Measurements from ENCODE around the gene ZNF789. TPM values are rescaled to one million over a fixed set of nuclear protein-coding genes. Genes with fewer than 3 reads are reported as not detected.
A peak's percentile ranks its signal among the peaks of the same experiment; 100 is the strongest.
"Not testable (repeated sequence)": the region's sequence is repeated elsewhere in the genome, so short reads cannot be mapped to it uniquely, and the experiment has no call there.

Gene ZNF789
- total RNA-seq, 1 experiment from 2014 or later: 38.8 TPM

DNA sequence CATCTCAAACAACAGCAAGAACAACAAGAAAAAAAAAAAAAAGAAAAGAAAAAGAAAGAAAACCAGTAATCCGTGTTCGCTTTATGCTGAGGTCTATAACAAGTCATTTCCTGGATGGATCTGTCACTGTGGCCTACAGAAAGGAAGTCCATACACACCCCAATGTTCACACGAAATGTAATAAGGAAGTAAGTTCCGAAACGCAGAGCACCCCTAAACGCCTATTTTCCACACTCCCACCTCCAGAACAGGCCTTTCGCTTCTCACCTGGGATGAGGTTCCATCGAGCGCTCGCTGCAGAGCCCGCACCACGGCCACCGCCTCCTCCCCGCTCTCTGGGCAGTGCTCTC is 26.7 kb downstream of the ZNF789 start:
- no TSS peak for BruUV-seq (replicated peaks)

GRCh38 chr7:99499721-99500636 is 27.3 kb downstream of the ZNF789 start, which contains the start of gene ZNF394:
Gene ZNF394 (minus strand): TSS chr7:99500281. CDS start chr7:99500093, 188 bp downstream.
- TSS peak; percentile 62 for BruUV-seq (replicated peaks)
- H3K9me3 ChIP-seq (ENCODE audit: insufficient read depth, low read depth): peaks cover 4% of the 10 kb centered on the region; the same call in 1 of the 2 replicates
- H4K20me1 ChIP-seq (ENCODE audit: insufficient read depth): peaks cover 14% of the 10 kb centered on the region
- TF ChIP-seq EZH2 (IDR thresholded peaks at IDR 0.05; ENCODE audit: low read depth) (no peak), CTCF (conservative IDR thresholded peaks at IDR 0.05) (no peak)
- peak; percentile 80 to 88 for DNase-seq
- peak within 1 kb of the TSS; percentile 96 for H2AFZ ChIP-seq
- no peaks in the 10 kb centered on the region for H3K27me3 ChIP-seq (ENCODE audit: insufficient read depth, low read depth)
- 0 out of 2 replicates have a peak, but pooled peaks cover 13% of the 10 kb centered on the region for H3F3A ChIP-seq (ENCODE audit: insufficient read depth, low read depth)
- H3K4me3 ChIP-seq: peak within 1 kb of the TSS; percentile 76
- no peaks in the 10 kb centered on the region for H3K9me2 ChIP-seq (ENCODE audit: insufficient read depth)
- ChIA-PET CTCF (interaction anchor here (0.7 to 1.0 kb wide), 2 partner anchors 27 to 116 kb away, joined by 3 to 4 read pairs; no protein-coding TSS in a partner anchor), POLR2A (ENCODE audit: unreplicated experiment) (interaction anchor here (0.5 to 0.6 kb wide), 3 partner anchors 27 to 340 kb away, joined by 3 read pairs; no protein-coding TSS in a partner anchor)
- peak within 1 kb of the TSS; percentile 100 for H3K4me2 ChIP-seq
- H3K79me2 ChIP-seq (ENCODE audit: low read depth): peaks cover 55% of the 10 kb centered on the region
- H3K36me3 ChIP-seq (ENCODE audit: low read depth): peaks cover 9% of the 10 kb centered on the region
- H3K4me1 ChIP-seq (replicated peaks; ENCODE audit: insufficient read depth): peaks cover 19% of the 10 kb centered on the region
- intact Hi-C loops (cut with micrococcal nuclease; ENCODE audit: unreplicated experiment): loop anchor here (1.0 kb wide), 2 partner anchors 28 to 116 kb away; partner anchors contain the start of genes ZNF789 and ZSCAN25
- H3K27ac ChIP-seq: peak within 1 kb of the TSS; percentile 57

More for the DNA sequence above, 26.7 kb downstream of the ZNF789 start:
- Histone ChIP-seq H3K4me2 (peak overlapping the region; percentile 100), H3K4me1 (replicated peaks; ENCODE audit: insufficient read depth) (peaks cover 19% of the 10 kb centered on the region), H3K79me2 (ENCODE audit: low read depth) (peaks cover 57% of the 10 kb centered on the region), H3K27ac (peak overlapping the region; percentile 57; the same call in 1 of the 2 replicates), H4K20me1 (ENCODE audit: insufficient read depth) (peaks cover 14% of the 10 kb centered on the region), H3K36me3 (ENCODE audit: low read depth) (peaks cover 13% of the 10 kb centered on the region), H3K27me3 (ENCODE audit: insufficient read depth, low read depth) (no peaks in the 10 kb centered on the region), H3K9me2 (ENCODE audit: insufficient read depth) (no peaks in the 10 kb centered on the region), H3K4me3 (peak overlapping the region; percentile 76), H2AFZ (peak overlapping the region; percentile 96), H3K9me3 (ENCODE audit: insufficient read depth, low read depth) (peaks cover 7% of the 10 kb centered on the region), H3F3A (ENCODE audit: insufficient read depth, low read depth) (0 out of 2 replicates have a peak, but pooled peaks cover 13% of the 10 kb centered on the region)
- TF ChIP-seq EZH2 (IDR thresholded peaks at IDR 0.05; ENCODE audit: low read depth) (no peak), CTCF (conservative IDR thresholded peaks at IDR 0.05) (no peak)
- DNase-seq: no peak
- intact Hi-C loops (cut with micrococcal nuclease; ENCODE audit: unreplicated experiment): no loop called here
- POLR2A ChIA-PET (ENCODE audit: unreplicated experiment): interaction anchor here (0.5 to 0.6 kb wide), 2 partner anchors 209 to 340 kb away, joined by 3 read pairs; no protein-coding TSS in a partner anchor
- CTCF ChIA-PET: interaction anchor here (0.7 kb wide), 1 partner anchor 57 kb away, joined by 14 read pairs; no protein-coding TSS in a partner anchor

DNA sequence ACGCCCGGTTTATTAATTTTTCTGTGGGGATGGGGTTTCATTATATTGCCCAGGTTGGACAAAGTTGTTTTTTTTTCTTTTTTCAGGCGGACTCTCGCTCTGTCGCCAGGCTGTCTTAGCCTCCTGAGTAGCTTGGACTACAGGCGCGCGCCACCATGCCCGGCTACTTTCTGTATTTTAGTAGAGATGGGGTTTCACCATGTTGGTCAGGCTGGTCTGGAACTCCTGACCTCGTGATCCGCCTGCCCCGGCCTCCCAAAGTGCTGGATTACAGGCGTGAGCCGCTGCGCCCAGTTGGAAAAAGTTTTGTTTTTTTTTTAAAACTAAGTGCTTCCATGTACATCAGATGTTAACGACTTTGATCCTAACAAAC is 27.9 kb downstream of the ZNF789 start:
- DNase-seq: no peak
- H3K9me2 ChIP-seq (ENCODE audit: insufficient read depth): no peaks in the 10 kb centered on the region
- peak overlapping the region; percentile 100 for H3K4me2 ChIP-seq
- peaks cover 20% of the 10 kb centered on the region for H3K4me1 ChIP-seq (replicated peaks; ENCODE audit: insufficient read depth)
- H3K79me2 ChIP-seq (ENCODE audit: low read depth): peaks cover 55% of the 10 kb centered on the region
- peaks cover 4% of the 10 kb centered on the region; the same call in 1 of the 2 replicates for H3K9me3 ChIP-seq (ENCODE audit: insufficient read depth, low read depth)
- CTCF ChIA-PET: interaction anchor here (0.7 to 1.0 kb wide), 2 partner anchors 27 to 116 kb away, joined by 3 to 4 read pairs; no protein-coding TSS in a partner anchor
- H3K27me3 ChIP-seq (ENCODE audit: insufficient read depth, low read depth): no peaks in the 10 kb centered on the region
- BruUV-seq (replicated peaks): no TSS peak
- intact Hi-C loops (cut with micrococcal nuclease; ENCODE audit: unreplicated experiment): loop anchor here (1.0 kb wide), 2 partner anchors 28 to 116 kb away; partner anchors contain the start of genes ZNF789 and ZSCAN25
- no peak for TF ChIP-seq EZH2 (IDR thresholded peaks at IDR 0.05; ENCODE audit: low read depth)
- no peak for TF ChIP-seq CTCF (conservative IDR thresholded peaks at IDR 0.05)
- H3K4me3 ChIP-seq: peak overlapping the region; percentile 76
- no peak overlapping the region for H3K27ac ChIP-seq
- peaks cover 4% of the 10 kb centered on the region for H3K36me3 ChIP-seq (ENCODE audit: low read depth)
- H4K20me1 ChIP-seq (ENCODE audit: insufficient read depth): peaks cover 14% of the 10 kb centered on the region
- POLR2A ChIA-PET (ENCODE audit: unreplicated experiment): interaction anchor here (0.6 kb wide), 1 partner anchor 27 kb away, joined by 3 read pairs; no protein-coding TSS in a partner anchor
- H3F3A ChIP-seq (ENCODE audit: insufficient read depth, low read depth): 0 out of 2 replicates have a peak, but pooled peaks cover 13% of the 10 kb centered on the region
- H2AFZ ChIP-seq: peak overlapping the region; percentile 96

- Histone ChIP-seq H3K79me2 (ENCODE audit: low read depth) (peaks cover 55% of the 10 kb centered on the region), H4K20me1 (ENCODE audit: insufficient read depth) (peaks cover 12% of the 10 kb centered on the region), H3K4me2 (peak overlapping the region; percentile 100; the same call in 1 of the 2 replicates), H3K4me1 (replicated peaks; ENCODE audit: insufficient read depth) (peaks cover 26% of the 10 kb centered on the region), H3F3A (ENCODE audit: insufficient read depth, low read depth) (0 out of 2 replicates have a peak, but pooled peaks cover 13% of the 10 kb centered on the region)
- DNase-seq; H3K4me3 ChIP-seq; H3K9me2 ChIP-seq (ENCODE audit: insufficient read depth); H2AFZ ChIP-seq; H3K9me3 ChIP-seq (ENCODE audit: insufficient read depth, low read depth); CTCF ChIA-PET; H3K36me3 ChIP-seq (ENCODE audit: low read depth); POLR2A ChIA-PET (ENCODE audit: unreplicated experiment); H3K27me3 ChIP-seq (ENCODE audit: insufficient read depth, low read depth); H3K27ac ChIP-seq; BruUV-seq (replicated peaks); intact Hi-C loops (cut with micrococcal nuclease; ENCODE audit: unreplicated experiment): not testable (repeated sequence)
Measured at GRCh38 chr7:99501236-99501635, 28.5 kb downstream of the ZNF789 start.

Data from PC-9 (cell line).